ENCODE data around the gene GNPDA1.

The GNPDA1 gene

DNA sequence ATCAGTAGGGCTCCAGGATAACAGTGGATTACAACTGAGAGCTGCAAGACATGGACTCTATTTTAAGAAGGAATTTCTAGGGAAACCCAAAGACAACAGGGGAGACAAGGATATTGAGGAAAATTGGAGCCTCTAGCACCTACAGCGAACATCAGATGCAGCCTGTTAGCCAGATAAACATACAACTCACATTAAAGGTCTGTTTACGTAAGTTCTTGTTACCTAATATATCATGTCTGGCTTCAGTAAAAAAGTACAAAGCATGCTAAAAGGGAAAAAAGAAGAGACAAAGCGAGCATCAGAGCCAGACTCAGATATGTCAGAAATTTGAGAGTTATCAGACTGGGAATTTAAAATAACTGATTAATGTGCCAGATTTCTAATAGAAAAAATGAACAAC is 17.2 kb downstream of the GNPDA1 start:
- Histone ChIP-seq H3K27me3 (ENCODE audit: insufficient read depth, poor library complexity, severe bottlenecking) (no peaks in the 10 kb centered on the region), H3K4me3 (replicated peaks; ENCODE audit: insufficient read depth, low read length) (no peak overlapping the region), H3K27ac (replicated peaks) (no peak overlapping the region)
- DNase-seq (ENCODE audit: low read depth in 1 of 2, low spot score in 1 of 2), result no peak
- TF ChIP-seq, protein P1, sequence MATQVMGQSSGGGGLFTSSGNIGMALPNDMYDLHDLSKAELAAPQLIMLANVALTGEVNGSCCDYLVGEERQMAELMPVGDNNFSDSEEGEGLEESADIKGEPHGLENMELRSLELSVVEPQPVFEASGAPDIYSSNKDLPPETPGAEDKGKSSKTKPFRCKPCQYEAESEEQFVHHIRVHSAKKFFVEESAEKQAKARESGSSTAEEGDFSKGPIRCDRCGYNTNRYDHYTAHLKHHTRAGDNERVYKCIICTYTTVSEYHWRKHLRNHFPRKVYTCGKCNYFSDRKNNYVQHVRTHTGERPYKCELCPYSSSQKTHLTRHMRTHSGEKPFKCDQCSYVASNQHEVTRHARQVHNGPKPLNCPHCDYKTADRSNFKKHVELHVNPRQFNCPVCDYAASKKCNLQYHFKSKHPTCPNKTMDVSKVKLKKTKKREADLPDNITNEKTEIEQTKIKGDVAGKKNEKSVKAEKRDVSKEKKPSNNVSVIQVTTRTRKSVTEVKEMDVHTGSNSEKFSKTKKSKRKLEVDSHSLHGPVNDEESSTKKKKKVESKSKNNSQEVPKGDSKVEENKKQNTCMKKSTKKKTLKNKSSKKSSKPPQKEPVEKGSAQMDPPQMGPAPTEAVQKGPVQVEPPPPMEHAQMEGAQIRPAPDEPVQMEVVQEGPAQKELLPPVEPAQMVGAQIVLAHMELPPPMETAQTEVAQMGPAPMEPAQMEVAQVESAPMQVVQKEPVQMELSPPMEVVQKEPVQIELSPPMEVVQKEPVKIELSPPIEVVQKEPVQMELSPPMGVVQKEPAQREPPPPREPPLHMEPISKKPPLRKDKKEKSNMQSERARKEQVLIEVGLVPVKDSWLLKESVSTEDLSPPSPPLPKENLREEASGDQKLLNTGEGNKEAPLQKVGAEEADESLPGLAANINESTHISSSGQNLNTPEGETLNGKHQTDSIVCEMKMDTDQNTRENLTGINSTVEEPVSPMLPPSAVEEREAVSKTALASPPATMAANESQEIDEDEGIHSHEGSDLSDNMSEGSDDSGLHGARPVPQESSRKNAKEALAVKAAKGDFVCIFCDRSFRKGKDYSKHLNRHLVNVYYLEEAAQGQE (IDR thresholded peaks at IDR 0.05; ENCODE audit: insufficient replicate concordance, low read depth), result no peak
- TF ChIP-seq, protein P2, sequence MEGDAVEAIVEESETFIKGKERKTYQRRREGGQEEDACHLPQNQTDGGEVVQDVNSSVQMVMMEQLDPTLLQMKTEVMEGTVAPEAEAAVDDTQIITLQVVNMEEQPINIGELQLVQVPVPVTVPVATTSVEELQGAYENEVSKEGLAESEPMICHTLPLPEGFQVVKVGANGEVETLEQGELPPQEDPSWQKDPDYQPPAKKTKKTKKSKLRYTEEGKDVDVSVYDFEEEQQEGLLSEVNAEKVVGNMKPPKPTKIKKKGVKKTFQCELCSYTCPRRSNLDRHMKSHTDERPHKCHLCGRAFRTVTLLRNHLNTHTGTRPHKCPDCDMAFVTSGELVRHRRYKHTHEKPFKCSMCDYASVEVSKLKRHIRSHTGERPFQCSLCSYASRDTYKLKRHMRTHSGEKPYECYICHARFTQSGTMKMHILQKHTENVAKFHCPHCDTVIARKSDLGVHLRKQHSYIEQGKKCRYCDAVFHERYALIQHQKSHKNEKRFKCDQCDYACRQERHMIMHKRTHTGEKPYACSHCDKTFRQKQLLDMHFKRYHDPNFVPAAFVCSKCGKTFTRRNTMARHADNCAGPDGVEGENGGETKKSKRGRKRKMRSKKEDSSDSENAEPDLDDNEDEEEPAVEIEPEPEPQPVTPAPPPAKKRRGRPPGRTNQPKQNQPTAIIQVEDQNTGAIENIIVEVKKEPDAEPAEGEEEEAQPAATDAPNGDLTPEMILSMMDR (IDR thresholded peaks at IDR 0.05; ENCODE audit: insufficient read depth, low read length), result no peak
- TF ChIP-seq SPI1 (IDR thresholded peaks at IDR 0.05; ENCODE audit: borderline replicate concordance, low read depth) (no peak), POLR2AphosphoS5 (IDR thresholded peaks at IDR 0.05; ENCODE audit: low read depth) (no peak), GABPA (IDR thresholded peaks at IDR 0.05; ENCODE audit: low read depth) (no peak)

DNA sequence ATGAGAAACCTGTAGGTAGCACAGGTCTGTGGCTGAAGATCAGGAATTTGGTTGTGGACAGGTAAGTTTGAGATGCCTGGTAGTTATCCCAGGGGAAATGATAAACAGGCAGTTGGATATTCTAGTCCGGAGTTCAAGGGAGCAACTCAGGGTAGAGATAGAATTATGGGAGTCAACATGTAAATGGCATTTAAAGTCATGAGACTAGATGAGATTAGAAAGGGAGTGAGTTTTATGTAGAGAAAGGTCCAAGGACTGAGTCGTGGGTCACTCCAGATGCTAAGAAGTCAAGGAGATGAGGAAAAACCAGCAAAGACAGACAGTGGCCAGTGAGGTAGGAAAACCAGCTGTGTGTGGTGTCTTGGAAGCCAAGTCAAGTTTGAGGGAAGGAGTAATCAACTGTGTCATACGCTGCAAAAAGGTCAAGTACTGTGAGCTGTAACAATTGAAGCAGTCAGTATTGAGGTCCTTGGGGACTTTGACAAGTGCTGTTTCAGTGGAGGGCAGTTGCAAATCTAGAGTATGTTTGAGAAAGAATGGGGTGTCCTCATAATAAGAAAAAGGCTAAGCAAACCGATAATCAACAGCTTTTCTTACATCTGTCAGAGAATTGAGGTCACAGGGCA is 18.2 kb downstream of the GNPDA1 start:
- TF ChIP-seq GABPA (IDR thresholded peaks at IDR 0.05; ENCODE audit: low read depth), result no peak
- TF ChIP-seq, protein P1 (IDR thresholded peaks at IDR 0.05; ENCODE audit: insufficient replicate concordance, low read depth), result no peak
- TF ChIP-seq POLR2AphosphoS5 (IDR thresholded peaks at IDR 0.05; ENCODE audit: low read depth), result no peak
- TF ChIP-seq SPI1 (IDR thresholded peaks at IDR 0.05; ENCODE audit: borderline replicate concordance, low read depth), result no peak
- TF ChIP-seq, protein P2 (IDR thresholded peaks at IDR 0.05; ENCODE audit: insufficient read depth, low read length), result no peak
- H3K4me3 ChIP-seq (replicated peaks; ENCODE audit: insufficient read depth, low read length), result no peak overlapping the region
- DNase-seq (ENCODE audit: low read depth in 1 of 2, low spot score in 1 of 2), result no peak
- no peak overlapping the region for H3K27ac ChIP-seq (replicated peaks)
- no peaks in the 10 kb centered on the region for H3K27me3 ChIP-seq (ENCODE audit: insufficient read depth, poor library complexity, severe bottlenecking)

DNA sequence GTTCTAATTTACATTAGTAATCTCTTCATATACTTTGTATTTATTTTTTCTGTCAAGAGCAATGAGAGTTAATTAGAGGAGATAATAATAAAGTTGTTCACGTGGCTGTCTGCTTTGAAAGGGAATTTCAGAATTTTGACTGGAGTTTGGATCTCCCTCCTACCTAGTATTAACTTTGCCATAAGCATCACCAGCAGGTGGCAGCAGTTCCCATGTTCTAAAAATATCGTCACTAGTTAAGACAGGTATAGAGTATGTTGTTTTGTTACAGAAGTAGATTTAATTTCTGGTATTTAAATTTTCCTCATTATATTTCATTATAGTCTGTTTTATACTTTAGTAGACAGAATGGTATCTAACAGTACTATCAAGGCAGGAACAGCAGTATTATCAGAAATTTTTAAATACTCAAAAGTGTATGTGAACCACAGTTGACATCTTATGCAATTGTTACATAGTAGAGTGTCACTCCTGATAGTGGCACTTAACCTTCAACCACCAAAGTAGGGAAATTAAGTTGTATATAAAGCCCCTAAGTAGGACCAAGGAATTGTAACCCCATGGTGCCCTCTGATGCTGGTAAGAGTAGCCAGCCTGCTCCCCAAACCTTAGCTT is 20.4 kb downstream of the GNPDA1 start:
- no peak overlapping the region for H3K27ac ChIP-seq (replicated peaks)
- DNase-seq (ENCODE audit: low read depth in 1 of 2, low spot score in 1 of 2), result peak in 1 of 2 experiments; percentile 58
- H3K27me3 ChIP-seq (ENCODE audit: insufficient read depth, poor library complexity, severe bottlenecking), result no peaks in the 10 kb centered on the region
- H3K4me3 ChIP-seq (replicated peaks; ENCODE audit: insufficient read depth, low read length), result no peak overlapping the region
- TF ChIP-seq SPI1 (IDR thresholded peaks at IDR 0.05; ENCODE audit: borderline replicate concordance, low read depth), result no peak
- TF ChIP-seq, protein P2 (IDR thresholded peaks at IDR 0.05; ENCODE audit: insufficient read depth, low read length), result peak; percentile 39
